Ishikawa (cell line): Measurements from ENCODE around the gene NKD1.

Experiments
- CEBPB ChIP-seq: IDR thresholded peaks from 2 replicates; pipeline ENCODE4 v1.6.1; 2012
- CREB1 ChIP-seq: IDR thresholded peaks from 2 replicates; pipeline ENCODE4 v1.6.1; 2012; ENCODE audit warnings: low read depth
- EGR1 ChIP-seq: IDR thresholded peaks from 2 replicates; pipeline ENCODE4 v1.6.1; 2012
- EP300 ChIP-seq: IDR thresholded peaks from 2 replicates; pipeline ENCODE4 v1.6.1; 2012; ENCODE audit warnings: borderline replicate concordance
- FOXM1 ChIP-seq: IDR thresholded peaks from 2 replicates; pipeline ENCODE4 v1.6.1; 2012; ENCODE audit warnings: low read depth, borderline replicate concordance
- NFIC ChIP-seq: IDR thresholded peaks from 2 replicates; pipeline ENCODE4 v1.6.1; 2012
- RAD21 ChIP-seq: IDR thresholded peaks from 2 replicates; pipeline ENCODE4 v1.6.1; 2012; ENCODE audit warnings: low read depth
- TAF1 ChIP-seq: IDR thresholded peaks from 2 replicates; pipeline ENCODE4 v1.6.1; 2012; ENCODE audit warnings: low read depth, mild to moderate bottlenecking
- TCF12 ChIP-seq: IDR thresholded peaks from 2 replicates; pipeline ENCODE4 v1.6.1; 2012; ENCODE audit warnings: low read depth
- TEAD4 ChIP-seq: IDR thresholded peaks from 2 replicates; pipeline ENCODE4 v1.6.1; 2012
- USF1 ChIP-seq: IDR thresholded peaks from 2 replicates; pipeline ENCODE4 v1.6.1; 2012
- YY1 ChIP-seq: IDR thresholded peaks from 2 replicates; pipeline ENCODE4 v1.6.1; 2012; ENCODE audit warnings: low read depth
- ZBTB7A ChIP-seq: IDR thresholded peaks from 2 replicates; pipeline ENCODE4 v1.6.1; 2012; ENCODE audit warnings: low read depth
- TF ChIP-seq, protein P1 (sequence below): IDR thresholded peaks from 2 replicates; pipeline ENCODE4 v1.6.1; 2012
- TF ChIP-seq, protein P2 (sequence below): IDR thresholded peaks from 2 replicates; pipeline ENCODE4 v1.6.1; 2012; ENCODE audit warnings: low read depth, mild to moderate bottlenecking

The NKD1 gene

GRCh38 chr16:50565428-50565827 is 17.2 kb downstream of the NKD1 start:
- TF ChIP-seq USF1 (no peak), TAF1 (no peak), EP300 (no peak), EGR1 (no peak), CREB1 (no peak), TCF12 (no peak), YY1 (no peak), NFIC (no peak), CEBPB (no peak), FOXM1 (no peak), TEAD4 (no peak)
- TF ChIP-seq, protein P1, sequence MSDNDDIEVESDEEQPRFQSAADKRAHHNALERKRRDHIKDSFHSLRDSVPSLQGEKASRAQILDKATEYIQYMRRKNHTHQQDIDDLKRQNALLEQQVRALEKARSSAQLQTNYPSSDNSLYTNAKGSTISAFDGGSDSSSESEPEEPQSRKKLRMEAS: no peak
- TF ChIP-seq, protein P2, sequence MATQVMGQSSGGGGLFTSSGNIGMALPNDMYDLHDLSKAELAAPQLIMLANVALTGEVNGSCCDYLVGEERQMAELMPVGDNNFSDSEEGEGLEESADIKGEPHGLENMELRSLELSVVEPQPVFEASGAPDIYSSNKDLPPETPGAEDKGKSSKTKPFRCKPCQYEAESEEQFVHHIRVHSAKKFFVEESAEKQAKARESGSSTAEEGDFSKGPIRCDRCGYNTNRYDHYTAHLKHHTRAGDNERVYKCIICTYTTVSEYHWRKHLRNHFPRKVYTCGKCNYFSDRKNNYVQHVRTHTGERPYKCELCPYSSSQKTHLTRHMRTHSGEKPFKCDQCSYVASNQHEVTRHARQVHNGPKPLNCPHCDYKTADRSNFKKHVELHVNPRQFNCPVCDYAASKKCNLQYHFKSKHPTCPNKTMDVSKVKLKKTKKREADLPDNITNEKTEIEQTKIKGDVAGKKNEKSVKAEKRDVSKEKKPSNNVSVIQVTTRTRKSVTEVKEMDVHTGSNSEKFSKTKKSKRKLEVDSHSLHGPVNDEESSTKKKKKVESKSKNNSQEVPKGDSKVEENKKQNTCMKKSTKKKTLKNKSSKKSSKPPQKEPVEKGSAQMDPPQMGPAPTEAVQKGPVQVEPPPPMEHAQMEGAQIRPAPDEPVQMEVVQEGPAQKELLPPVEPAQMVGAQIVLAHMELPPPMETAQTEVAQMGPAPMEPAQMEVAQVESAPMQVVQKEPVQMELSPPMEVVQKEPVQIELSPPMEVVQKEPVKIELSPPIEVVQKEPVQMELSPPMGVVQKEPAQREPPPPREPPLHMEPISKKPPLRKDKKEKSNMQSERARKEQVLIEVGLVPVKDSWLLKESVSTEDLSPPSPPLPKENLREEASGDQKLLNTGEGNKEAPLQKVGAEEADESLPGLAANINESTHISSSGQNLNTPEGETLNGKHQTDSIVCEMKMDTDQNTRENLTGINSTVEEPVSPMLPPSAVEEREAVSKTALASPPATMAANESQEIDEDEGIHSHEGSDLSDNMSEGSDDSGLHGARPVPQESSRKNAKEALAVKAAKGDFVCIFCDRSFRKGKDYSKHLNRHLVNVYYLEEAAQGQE: no peak

- no peak for TF ChIP-seq CEBPB
- TF ChIP-seq TEAD4: no peak
- TF ChIP-seq NFIC: no peak
- no peak for TF ChIP-seq ZBTB7A
- TF ChIP-seq RAD21: no peak
- TF ChIP-seq TAF1: no peak
- no peak for TF ChIP-seq EGR1
- TF ChIP-seq TCF12: no peak
- TF ChIP-seq CREB1: no peak
- TF ChIP-seq, protein P2: no peak
- no peak for TF ChIP-seq YY1
- no peak for TF ChIP-seq EP300
- no peak for TF ChIP-seq FOXM1
- no peak for TF ChIP-seq USF1
- TF ChIP-seq, protein P1: no peak
These were observed 18.1 kb downstream of the NKD1 start for GRCh38 chr16:50566014-50566962.

DNA sequence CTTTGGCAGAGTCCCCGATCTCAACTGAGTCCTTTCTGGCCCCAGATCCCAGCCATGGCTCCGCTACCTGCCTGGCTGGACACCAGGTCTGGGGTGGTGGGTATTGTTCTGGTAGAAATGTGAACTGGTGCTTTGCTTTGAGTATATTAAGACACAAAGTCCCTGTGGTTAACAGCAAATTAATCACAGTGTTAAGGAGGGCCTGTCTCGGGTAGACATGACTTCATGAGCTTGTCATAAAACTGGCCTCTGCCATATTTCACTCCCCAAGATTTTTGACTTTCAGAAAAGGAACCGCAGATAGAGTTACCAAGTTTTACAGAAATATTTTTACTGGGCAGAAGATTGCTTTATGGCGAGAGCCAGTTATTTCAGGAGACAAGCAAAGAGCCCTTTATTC is 19.5 kb downstream of the NKD1 start:
- TF ChIP-seq, protein P2: no peak
- TF ChIP-seq FOXM1 (no peak), TEAD4 (no peak), RAD21 (no peak), NFIC (no peak), ZBTB7A (no peak), CREB1 (no peak), TAF1 (no peak), EP300 (no peak), CEBPB (no peak), EGR1 (no peak), YY1 (no peak), USF1 (no peak)
- TF ChIP-seq, protein P1: no peak
